Progenitor cell of endocrine pancreas (in vitro differentiated cells): ENCODE data around the gene SPAG16. TPM values are rescaled to one million over a fixed set of nuclear protein-coding genes. Genes with fewer than 3 reads are reported as not detected.

ENCODE experiments used
- DNase-seq: peaks from one replicate; pipeline ENCODE4 v3.0.0; 2021; ENCODE audit warnings: low spot score; ENCODE audit not compliant: unreplicated experiment
- H3K27ac Mint-ChIP-seq: 2 replicates; pipeline ENCODE4 v1.8.0; 2021; ENCODE audit warnings: mild to moderate bottlenecking, moderate library complexity, mixed read lengths
- H3K27me3 Mint-ChIP-seq: 2 replicates; pipeline ENCODE4 v1.8.0; 2021; ENCODE audit warnings: mixed read lengths
- H3K36me3 Mint-ChIP-seq: 2 replicates; pipeline ENCODE4 v1.8.0; 2022; ENCODE audit warnings: mixed read lengths; ENCODE audit not compliant: insufficient read depth
- H3K4me1 Mint-ChIP-seq: 2 replicates; pipeline ENCODE4 v1.8.0; 2021; ENCODE audit warnings: low read depth, mixed read lengths
- H3K4me3 Mint-ChIP-seq: 2 replicates; pipeline ENCODE4 v1.8.0; 2021; ENCODE audit warnings: low read depth, mild to moderate bottlenecking, moderate library complexity, mixed read lengths
- H3K9me3 Mint-ChIP-seq: 2 replicates; pipeline ENCODE4 v1.8.0; 2021; ENCODE audit warnings: low read depth, mixed read lengths
- total RNA-seq: library from RNA; stranded (reverse); gene quantifications from 2 replicates; pipeline ENCODE4 v1.2.1, GENCODE V29; 2021
- TF ChIP-seq, protein P1 (sequence below): fragments of 200-600 bp; sonication (generic); IDR thresholded peaks from one replicate; pipeline ENCODE4 v1.5.0; 2021; ENCODE audit warnings: antibody characterized with exemption, mild to moderate bottlenecking; ENCODE audit not compliant: unreplicated experiment

Gene SPAG16
- total RNA-seq, 1 donor from 2014 or later, result 52.8 TPM

DNA sequence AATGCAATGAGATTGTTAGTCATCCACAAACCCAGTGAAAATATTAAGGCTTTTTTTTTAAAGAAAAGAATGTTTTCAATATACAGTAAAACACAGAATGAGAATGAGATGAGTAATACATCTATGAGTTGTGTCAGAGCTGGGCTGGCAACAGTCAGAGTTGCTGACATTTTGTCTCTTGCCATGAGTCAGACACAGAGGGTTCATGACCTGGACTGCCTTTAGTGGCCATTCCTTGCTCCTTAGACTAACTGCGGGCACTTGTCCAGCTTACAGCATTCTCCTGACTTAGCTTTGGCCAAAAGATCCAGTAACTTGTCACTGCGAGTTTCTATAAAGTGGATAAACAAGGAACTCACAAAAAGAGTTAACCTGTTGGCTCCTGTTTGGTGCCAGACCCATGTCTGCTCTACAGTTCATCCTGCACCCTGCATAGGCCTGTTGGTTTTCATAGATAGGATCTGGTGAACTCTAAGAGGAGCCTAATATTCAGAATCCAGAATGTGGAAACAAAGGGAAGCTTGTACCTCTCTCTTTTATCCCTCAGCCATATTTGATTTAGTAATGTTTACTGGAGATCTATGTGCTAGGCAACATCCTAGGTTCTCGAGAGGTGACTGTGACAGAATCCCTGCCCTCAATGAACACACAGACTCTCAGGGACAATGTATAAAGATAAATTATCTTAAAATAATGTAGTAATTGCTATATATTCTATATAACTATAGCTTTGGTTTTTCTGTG, 735.1 kb downstream of the SPAG16 start:
- Mint-ChIP-seq H3K4me3 (no peak overlapping the region), H3K27ac (no peak overlapping the region), H3K36me3 (no peaks in the 10 kb centered on the region), H3K9me3 (peaks cover 9% of the 10 kb centered on the region), H3K27me3 (no peaks in the 10 kb centered on the region), H3K4me1 (no peaks in the 10 kb centered on the region)
- no peak for DNase-seq
- TF ChIP-seq, protein P1, sequence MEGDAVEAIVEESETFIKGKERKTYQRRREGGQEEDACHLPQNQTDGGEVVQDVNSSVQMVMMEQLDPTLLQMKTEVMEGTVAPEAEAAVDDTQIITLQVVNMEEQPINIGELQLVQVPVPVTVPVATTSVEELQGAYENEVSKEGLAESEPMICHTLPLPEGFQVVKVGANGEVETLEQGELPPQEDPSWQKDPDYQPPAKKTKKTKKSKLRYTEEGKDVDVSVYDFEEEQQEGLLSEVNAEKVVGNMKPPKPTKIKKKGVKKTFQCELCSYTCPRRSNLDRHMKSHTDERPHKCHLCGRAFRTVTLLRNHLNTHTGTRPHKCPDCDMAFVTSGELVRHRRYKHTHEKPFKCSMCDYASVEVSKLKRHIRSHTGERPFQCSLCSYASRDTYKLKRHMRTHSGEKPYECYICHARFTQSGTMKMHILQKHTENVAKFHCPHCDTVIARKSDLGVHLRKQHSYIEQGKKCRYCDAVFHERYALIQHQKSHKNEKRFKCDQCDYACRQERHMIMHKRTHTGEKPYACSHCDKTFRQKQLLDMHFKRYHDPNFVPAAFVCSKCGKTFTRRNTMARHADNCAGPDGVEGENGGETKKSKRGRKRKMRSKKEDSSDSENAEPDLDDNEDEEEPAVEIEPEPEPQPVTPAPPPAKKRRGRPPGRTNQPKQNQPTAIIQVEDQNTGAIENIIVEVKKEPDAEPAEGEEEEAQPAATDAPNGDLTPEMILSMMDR, result no peak

GRCh38 chr2:214019973-214020345, 735.7 kb downstream of the SPAG16 start:
- Mint-ChIP-seq H3K36me3 (no peaks in the 10 kb centered on the region), H3K27ac (no peak overlapping the region), H3K9me3 (peaks cover 4% of the 10 kb centered on the region), H3K4me3 (no peak overlapping the region), H3K4me1 (no peaks in the 10 kb centered on the region), H3K27me3 (no peaks in the 10 kb centered on the region)
- no peak for DNase-seq
- TF ChIP-seq, protein P1, result no peak

DNA sequence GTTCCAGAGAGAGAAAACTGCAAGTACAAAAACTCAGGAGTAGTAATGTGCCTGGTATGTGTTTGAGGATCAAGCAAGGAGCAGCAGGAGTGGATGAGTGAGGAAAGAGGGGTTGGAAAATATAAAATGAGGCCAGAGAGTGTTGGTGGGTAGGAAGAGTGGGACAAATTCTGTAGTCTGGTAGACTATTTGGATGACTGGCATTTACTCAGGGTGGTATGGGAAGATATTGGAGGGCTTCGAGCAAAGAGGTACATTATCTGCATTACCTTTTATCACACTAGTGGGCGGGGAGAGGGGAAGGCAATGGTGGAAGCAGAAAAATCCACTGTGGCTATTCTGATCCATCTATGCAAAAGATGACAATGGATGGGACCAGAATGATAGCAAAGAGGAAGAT, 744.9 kb downstream of the SPAG16 start:
- Mint-ChIP-seq H3K4me1 (no peaks in the 10 kb centered on the region), H3K9me3 (no peaks in the 10 kb centered on the region), H3K36me3 (no peaks in the 10 kb centered on the region), H3K27me3 (no peaks in the 10 kb centered on the region), H3K4me3 (no peak overlapping the region), H3K27ac (no peak overlapping the region)
- no peak for DNase-seq
- TF ChIP-seq, protein P1, result no peak

- Mint-ChIP-seq H3K4me1 (no peaks in the 10 kb centered on the region), H3K9me3 (no peaks in the 10 kb centered on the region), H3K27me3 (no peaks in the 10 kb centered on the region), H3K27ac (no peak overlapping the region), H3K4me3 (no peak overlapping the region), H3K36me3 (no peaks in the 10 kb centered on the region)
- TF ChIP-seq, protein P1, result no peak
- no peak for DNase-seq
These were observed 747.3 kb downstream of the SPAG16 start for GRCh38 chr2:214031566-214031965.

DNA sequence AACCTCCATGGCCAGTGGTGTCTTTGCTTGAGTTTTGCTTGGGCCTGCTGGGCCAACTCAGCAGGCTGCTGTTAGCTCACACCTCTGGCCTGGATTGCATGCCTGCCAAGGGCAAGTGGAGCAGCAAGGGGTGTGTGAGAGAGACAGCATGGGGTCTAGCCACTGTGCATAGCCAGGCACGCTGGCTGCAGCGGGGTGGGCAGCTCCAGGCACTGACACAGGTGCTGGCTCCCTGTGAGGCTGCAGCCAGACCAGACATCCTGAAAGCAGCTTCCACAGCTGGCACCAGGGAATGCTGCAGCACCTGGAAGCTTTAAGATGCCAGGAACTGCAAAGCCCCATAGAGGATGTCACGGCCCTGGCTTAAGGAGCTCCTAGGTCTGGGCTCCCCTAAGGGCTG, 750.2 kb downstream of the SPAG16 start:
- Mint-ChIP-seq H3K4me1 (no peaks in the 10 kb centered on the region), H3K9me3 (no peaks in the 10 kb centered on the region), H3K27me3 (no peaks in the 10 kb centered on the region), H3K4me3 (no peak overlapping the region), H3K36me3 (no peaks in the 10 kb centered on the region), H3K27ac (no peak overlapping the region)
- TF ChIP-seq, protein P1, result no peak
- DNase-seq, result no peak
